ENCODE results near the gene GRAP.

GRCh38 chr17:18985475-18985874, 61.3 kb downstream of the GRAP start:
- no peak for TF ChIP-seq POLR2A (IDR thresholded peaks at IDR 0.05; ENCODE audit: low read depth)
- TF ChIP-seq POLR2AphosphoS5 (IDR thresholded peaks at IDR 0.05), result no peak
- TF ChIP-seq, protein P1, sequence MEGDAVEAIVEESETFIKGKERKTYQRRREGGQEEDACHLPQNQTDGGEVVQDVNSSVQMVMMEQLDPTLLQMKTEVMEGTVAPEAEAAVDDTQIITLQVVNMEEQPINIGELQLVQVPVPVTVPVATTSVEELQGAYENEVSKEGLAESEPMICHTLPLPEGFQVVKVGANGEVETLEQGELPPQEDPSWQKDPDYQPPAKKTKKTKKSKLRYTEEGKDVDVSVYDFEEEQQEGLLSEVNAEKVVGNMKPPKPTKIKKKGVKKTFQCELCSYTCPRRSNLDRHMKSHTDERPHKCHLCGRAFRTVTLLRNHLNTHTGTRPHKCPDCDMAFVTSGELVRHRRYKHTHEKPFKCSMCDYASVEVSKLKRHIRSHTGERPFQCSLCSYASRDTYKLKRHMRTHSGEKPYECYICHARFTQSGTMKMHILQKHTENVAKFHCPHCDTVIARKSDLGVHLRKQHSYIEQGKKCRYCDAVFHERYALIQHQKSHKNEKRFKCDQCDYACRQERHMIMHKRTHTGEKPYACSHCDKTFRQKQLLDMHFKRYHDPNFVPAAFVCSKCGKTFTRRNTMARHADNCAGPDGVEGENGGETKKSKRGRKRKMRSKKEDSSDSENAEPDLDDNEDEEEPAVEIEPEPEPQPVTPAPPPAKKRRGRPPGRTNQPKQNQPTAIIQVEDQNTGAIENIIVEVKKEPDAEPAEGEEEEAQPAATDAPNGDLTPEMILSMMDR (IDR thresholded peaks at IDR 0.05), result no peak

Measured in esophagus muscularis mucosa (tissue), 3 donors.